Measurements from ENCODE around the gene LRCOL1. TPM values are rescaled to one million over a fixed set of nuclear protein-coding genes. Genes with fewer than 3 reads are reported as not detected.

Gene LRCOL1
- total RNA-seq, 1 donor from 2014 or later: not detected

DNA sequence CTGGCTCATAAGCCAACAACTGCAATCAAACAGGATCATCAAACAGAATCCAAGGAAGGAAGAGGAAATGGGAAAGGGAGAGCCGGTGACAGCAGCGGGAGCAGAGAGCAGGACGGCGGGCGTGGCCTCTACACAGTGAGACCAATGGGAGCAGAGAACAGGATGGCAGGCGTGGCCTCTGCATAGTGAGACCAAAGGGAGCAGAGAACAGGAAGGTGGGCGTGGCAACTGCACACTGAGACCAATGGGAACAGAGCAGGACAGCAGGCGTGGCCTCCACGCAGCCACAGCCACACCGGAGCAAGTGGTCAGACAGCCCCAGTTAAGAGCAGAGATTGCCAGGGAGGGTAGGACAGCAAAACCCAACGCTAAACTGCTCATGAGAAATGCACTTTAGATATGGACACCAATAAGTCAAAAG is 16.4 kb downstream of the LRCOL1 start:
- peak; percentile 82 for DNase-seq
- Histone ChIP-seq H3K9me3 (replicated peaks) (peaks cover 2% of the 10 kb centered on the region), H3K36me3 (no peaks in the 10 kb centered on the region), H3K4me1 (peaks cover 19% of the 10 kb centered on the region), H3K4me3 (peak overlapping the region; percentile 33), H3K27me3 (ENCODE audit: low read depth) (peaks cover 65% of the 10 kb centered on the region), H3K27ac (replicated peaks) (no peak overlapping the region)
- intact Hi-C loops (cut with micrococcal nuclease): no loop called here
- TF ChIP-seq, protein P1, sequence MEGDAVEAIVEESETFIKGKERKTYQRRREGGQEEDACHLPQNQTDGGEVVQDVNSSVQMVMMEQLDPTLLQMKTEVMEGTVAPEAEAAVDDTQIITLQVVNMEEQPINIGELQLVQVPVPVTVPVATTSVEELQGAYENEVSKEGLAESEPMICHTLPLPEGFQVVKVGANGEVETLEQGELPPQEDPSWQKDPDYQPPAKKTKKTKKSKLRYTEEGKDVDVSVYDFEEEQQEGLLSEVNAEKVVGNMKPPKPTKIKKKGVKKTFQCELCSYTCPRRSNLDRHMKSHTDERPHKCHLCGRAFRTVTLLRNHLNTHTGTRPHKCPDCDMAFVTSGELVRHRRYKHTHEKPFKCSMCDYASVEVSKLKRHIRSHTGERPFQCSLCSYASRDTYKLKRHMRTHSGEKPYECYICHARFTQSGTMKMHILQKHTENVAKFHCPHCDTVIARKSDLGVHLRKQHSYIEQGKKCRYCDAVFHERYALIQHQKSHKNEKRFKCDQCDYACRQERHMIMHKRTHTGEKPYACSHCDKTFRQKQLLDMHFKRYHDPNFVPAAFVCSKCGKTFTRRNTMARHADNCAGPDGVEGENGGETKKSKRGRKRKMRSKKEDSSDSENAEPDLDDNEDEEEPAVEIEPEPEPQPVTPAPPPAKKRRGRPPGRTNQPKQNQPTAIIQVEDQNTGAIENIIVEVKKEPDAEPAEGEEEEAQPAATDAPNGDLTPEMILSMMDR (IDR thresholded peaks at IDR 0.05; ENCODE audit: borderline replicate concordance): no peak

DNA sequence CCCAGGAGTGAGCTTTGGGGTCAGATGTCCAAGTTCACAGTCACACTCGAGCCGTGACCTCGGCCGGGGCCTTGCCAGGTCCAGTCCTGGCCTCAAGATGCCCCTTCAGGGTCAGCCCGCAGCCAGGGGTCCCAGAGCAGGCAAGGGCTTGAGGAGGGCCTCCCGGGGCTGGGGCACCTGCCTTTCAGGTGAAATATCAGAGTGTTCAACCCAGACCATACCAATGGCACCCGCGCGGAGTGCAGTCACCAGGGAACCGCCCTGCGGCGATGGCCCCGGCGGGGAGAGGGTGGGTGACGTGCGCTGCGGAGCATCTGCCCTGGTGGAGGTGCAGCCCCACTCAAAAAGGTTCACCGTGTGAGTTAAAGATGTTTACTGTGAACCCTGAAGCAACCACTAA is 16.9 kb downstream of the LRCOL1 start:
- Histone ChIP-seq H3K4me1 (peaks cover 14% of the 10 kb centered on the region), H3K36me3 (no peaks in the 10 kb centered on the region), H3K27ac (replicated peaks) (no peak overlapping the region), H3K4me3 (peak overlapping the region; percentile 33), H3K9me3 (replicated peaks) (peaks cover 4% of the 10 kb centered on the region), H3K27me3 (ENCODE audit: low read depth) (peaks cover 61% of the 10 kb centered on the region)
- intact Hi-C loops (cut with micrococcal nuclease): no loop called here
- no peak for DNase-seq
- TF ChIP-seq, protein P1 (IDR thresholded peaks at IDR 0.05; ENCODE audit: borderline replicate concordance): no peak

DNA sequence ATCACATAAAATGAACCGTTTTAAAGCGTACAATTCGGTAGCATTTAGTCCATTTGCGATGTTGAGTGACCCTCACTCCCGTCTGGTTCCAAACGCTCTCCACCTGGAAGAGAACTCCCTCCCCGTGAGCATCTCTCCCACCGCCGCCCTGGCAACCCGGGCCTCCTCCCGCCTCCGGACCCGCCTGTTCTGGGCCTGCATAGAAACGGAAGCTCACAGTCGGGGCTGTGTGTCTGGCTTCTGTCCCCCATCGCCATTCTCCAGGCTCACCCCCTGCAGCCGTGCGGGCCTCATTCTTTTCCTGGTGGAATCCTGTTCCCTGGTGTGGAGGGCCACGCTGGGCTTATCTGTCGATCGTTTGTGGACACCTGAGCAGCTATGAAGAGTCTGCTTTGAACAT is 17.3 kb downstream of the LRCOL1 start:
- Histone ChIP-seq H3K27ac (replicated peaks) (no peak overlapping the region), H3K9me3 (replicated peaks) (peaks cover 4% of the 10 kb centered on the region), H3K4me3 (no peak overlapping the region), H3K36me3 (no peaks in the 10 kb centered on the region), H3K4me1 (peaks cover 14% of the 10 kb centered on the region), H3K27me3 (ENCODE audit: low read depth) (peaks cover 60% of the 10 kb centered on the region)
- intact Hi-C loops (cut with micrococcal nuclease): no loop called here
- no peak for DNase-seq
- TF ChIP-seq, protein P1 (IDR thresholded peaks at IDR 0.05; ENCODE audit: borderline replicate concordance): no peak

DNA sequence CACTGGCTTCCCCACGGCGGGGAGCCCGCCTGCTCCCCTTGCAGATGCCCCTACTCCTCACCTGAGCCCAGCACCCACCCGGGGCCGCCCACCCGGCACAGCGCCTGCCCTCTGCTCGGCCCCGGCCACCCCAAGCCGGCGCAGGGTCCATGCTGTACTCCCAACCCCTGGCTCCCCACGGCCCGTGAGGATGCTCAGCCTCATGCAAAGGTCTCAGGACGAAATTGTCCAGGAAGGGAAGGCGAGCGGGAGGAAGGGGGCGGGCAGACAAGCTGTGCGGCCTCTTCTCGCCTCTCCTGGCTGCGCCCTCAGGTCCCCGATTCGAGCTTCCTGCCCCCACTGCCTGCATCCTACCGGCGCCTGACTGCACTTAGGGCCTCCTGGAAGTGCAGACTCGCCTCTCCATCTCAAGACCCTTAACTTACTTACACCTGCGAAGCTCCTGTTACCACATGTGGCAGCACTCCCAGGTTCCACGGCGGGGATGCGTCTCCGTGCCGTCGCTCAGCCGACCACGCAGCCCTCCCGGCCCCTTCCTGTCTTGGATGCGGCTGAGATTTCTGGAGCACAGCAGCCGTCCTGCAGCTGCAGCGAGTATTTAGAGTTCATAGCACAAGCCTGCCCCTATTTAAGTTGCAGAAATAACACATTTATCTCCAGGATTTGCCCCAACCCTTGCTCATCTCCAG is 18.0 kb downstream of the LRCOL1 start:
- Histone ChIP-seq H3K4me3 (no peak overlapping the region), H3K4me1 (peaks cover 10% of the 10 kb centered on the region), H3K9me3 (replicated peaks) (peaks cover 4% of the 10 kb centered on the region), H3K36me3 (no peaks in the 10 kb centered on the region), H3K27ac (replicated peaks) (no peak overlapping the region), H3K27me3 (ENCODE audit: low read depth) (peaks cover 57% of the 10 kb centered on the region)
- TF ChIP-seq, protein P1 (IDR thresholded peaks at IDR 0.05; ENCODE audit: borderline replicate concordance): no peak
- no peak for DNase-seq
- intact Hi-C loops (cut with micrococcal nuclease): no loop called here

DNA sequence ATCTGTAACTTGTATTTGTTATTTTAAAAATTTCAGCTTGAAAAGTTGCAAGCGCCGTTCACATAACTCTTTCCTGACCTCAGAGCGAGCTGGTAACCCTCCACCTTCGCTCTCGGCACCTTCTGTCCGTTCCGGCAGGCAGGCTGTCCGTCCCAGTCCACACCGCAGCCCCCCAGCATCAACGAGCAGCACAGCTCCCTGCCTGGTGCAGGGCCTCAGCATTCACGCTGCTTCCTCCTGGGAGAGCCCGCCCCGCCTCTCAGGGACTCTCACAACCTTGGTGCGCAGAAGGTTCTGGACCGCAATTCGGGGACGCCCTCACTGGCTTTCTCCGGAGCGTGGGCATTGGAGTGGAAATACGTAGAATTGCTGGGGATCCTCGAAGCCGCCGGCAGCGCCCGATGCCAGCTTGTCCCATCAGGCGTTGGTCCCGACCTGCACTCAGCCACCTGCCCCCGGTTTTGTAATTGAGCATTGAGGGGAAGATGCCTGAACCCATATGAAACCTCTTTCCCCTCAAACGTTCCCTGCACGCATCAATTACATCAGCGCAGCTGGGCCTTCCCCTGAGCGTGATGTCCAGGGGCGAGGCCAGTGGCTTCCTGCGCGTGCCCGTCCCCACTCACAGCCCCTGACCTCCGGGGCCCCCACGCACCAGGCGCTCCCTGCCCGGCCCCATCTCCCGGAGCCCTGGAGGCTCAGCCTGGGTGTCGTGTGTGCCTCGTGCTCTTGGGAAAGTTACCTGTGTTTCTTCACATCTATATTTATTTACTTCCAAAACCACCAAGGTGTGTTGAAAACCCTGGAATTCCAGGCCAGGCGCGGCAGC is 19.1 kb downstream of the LRCOL1 start:
- no peaks in the 10 kb centered on the region for H3K36me3 ChIP-seq
- DNase-seq: no peak
- TF ChIP-seq, protein P1 (IDR thresholded peaks at IDR 0.05; ENCODE audit: borderline replicate concordance): no peak
- peaks cover 9% of the 10 kb centered on the region for H3K4me1 ChIP-seq
- intact Hi-C loops (cut with micrococcal nuclease): no loop called here
- peaks cover 46% of the 10 kb centered on the region for H3K27me3 ChIP-seq (ENCODE audit: low read depth)
- H3K27ac ChIP-seq (replicated peaks): no peak overlapping the region
- peaks cover 4% of the 10 kb centered on the region for H3K9me3 ChIP-seq (replicated peaks)
- no peak overlapping the region for H3K4me3 ChIP-seq
